Calu3 (cell line): Measurements from ENCODE around the gene KHDC1. TPM values are rescaled to one million over a fixed set of nuclear protein-coding genes. Genes with fewer than 3 reads are reported as not detected.
"Not testable (repeated sequence)": the region's sequence is repeated elsewhere in the genome, so short reads cannot be mapped to it uniquely, and the experiment has no call there.

Source experiments
- BruUV-seq: library from RNA; stranded (reverse); fragments of 400-500 nt; replicated peaks from 2 replicates; lab custom pipeline; 2021; lab: Mats Ljungman, UMichigan
- CTCF ChIA-PET: fragments of 300-600 bp; sonication (Branson Sonifier 250); formaldehyde crosslinking; loops from one replicate; lab custom pipeline; 2022; ENCODE audit warnings: antibody characterized with exemption; lab: Charles Lee
- DNase-seq: peaks from one replicate; pipeline ENCODE4 v3.0.0; 2022
- H3K27ac Mint-ChIP-seq: one replicate; pipeline ENCODE4 v1.8.0; 2022; ENCODE audit warnings: mixed read lengths; ENCODE audit not compliant: unreplicated experiment
- H3K27me3 Mint-ChIP-seq: one replicate; pipeline ENCODE4 v1.8.0; 2022; ENCODE audit warnings: mixed read lengths; ENCODE audit not compliant: unreplicated experiment
- H3K36me3 Mint-ChIP-seq: one replicate; pipeline ENCODE4 v1.8.0; 2022; ENCODE audit warnings: mild to moderate bottlenecking, moderate library complexity, mixed read lengths; ENCODE audit not compliant: insufficient read depth, unreplicated experiment
- H3K4me1 Mint-ChIP-seq: one replicate; pipeline ENCODE4 v1.8.0; 2022; ENCODE audit warnings: mild to moderate bottlenecking, low read depth, mixed read lengths; ENCODE audit not compliant: unreplicated experiment
- H3K4me3 Mint-ChIP-seq: one replicate; pipeline ENCODE4 v1.8.0; 2022; ENCODE audit warnings: mild to moderate bottlenecking, low read depth, moderate library complexity, mixed read lengths; ENCODE audit not compliant: unreplicated experiment
- H3K9me3 Mint-ChIP-seq: one replicate; pipeline ENCODE4 v1.8.0; 2022; ENCODE audit warnings: low read depth, mixed read lengths; ENCODE audit not compliant: unreplicated experiment
- intact Hi-C: fragments of 100-400 bp; cut with micrococcal nuclease; formaldehyde crosslinking; loops from one replicate; pipeline ENCODE4 v1.10.0; 2022; ENCODE audit not compliant: unreplicated experiment
- total RNA-seq: library from RNA; stranded (reverse); gene quantifications from 2 replicates; pipeline ENCODE4 v1.2.3, GENCODE V29; 2022
- TF ChIP-seq, protein P1 (sequence below): fragments of 200-600 bp; IDR thresholded peaks from one replicate; pipeline ENCODE4 v1.8.0; 2022; ENCODE audit warnings: antibody characterized with exemption; ENCODE audit not compliant: unreplicated experiment

KHDC1 gene
- total RNA-seq, 1 experiment from 2014 or later = 4.9 TPM

DNA sequence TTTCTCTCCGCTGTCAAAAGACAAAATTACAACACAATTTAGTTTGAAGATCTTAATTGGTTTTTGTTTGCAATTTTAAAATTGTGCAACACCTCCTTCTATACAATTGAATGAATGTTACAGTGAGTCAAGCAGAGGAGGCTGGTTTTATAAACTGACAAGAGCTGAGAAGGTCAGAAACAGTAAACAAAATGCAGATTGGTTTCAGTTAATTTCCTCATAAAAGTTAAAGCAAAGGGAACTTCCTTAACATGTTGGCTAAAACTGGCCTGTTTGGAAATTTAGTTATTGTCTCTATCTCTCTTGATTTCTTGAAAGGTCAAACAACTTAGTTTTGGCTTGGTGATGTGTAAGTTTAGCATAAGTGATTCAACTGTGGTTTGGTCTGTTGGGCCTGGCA lies 59.9 kb downstream of the KHDC1 start:
- Mint-ChIP-seq H3K27me3 (no peaks in the 10 kb centered on the region), H3K27ac (no peak overlapping the region), H3K4me3 (no peak overlapping the region), H3K36me3 (no peaks in the 10 kb centered on the region), H3K4me1 (no peaks in the 10 kb centered on the region), H3K9me3 (peaks cover 3% of the 10 kb centered on the region)
- intact Hi-C loops = no loop called here
- CTCF ChIA-PET = no interaction called here
- no TSS peak for BruUV-seq
- DNase-seq = no peak
- TF ChIP-seq, protein P1, sequence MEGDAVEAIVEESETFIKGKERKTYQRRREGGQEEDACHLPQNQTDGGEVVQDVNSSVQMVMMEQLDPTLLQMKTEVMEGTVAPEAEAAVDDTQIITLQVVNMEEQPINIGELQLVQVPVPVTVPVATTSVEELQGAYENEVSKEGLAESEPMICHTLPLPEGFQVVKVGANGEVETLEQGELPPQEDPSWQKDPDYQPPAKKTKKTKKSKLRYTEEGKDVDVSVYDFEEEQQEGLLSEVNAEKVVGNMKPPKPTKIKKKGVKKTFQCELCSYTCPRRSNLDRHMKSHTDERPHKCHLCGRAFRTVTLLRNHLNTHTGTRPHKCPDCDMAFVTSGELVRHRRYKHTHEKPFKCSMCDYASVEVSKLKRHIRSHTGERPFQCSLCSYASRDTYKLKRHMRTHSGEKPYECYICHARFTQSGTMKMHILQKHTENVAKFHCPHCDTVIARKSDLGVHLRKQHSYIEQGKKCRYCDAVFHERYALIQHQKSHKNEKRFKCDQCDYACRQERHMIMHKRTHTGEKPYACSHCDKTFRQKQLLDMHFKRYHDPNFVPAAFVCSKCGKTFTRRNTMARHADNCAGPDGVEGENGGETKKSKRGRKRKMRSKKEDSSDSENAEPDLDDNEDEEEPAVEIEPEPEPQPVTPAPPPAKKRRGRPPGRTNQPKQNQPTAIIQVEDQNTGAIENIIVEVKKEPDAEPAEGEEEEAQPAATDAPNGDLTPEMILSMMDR = no peak

DNA sequence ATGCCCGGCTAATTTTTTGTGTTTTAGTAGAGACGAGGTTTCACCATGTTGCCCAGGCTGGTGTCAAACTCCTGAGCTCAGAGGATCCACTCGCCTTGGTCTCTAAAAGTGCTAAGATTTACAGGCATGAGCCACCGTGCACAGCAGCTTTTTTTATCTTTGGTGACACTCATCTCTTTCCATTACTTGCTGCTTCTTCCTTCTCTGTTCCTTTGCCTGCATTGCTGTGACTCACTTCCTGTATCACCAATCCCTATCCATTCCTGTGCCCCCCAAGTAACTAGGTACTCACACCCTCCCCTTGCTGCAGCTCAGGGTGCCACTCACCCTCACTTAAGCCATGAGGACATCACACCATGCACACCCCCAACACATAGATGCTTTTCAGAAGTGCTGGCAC lies 62.3 kb downstream of the KHDC1 start:
- CTCF ChIA-PET = no interaction called here
- Mint-ChIP-seq H3K4me3 (no peak overlapping the region), H3K27me3 (no peaks in the 10 kb centered on the region), H3K27ac (no peak overlapping the region), H3K9me3 (no peaks in the 10 kb centered on the region), H3K36me3 (no peaks in the 10 kb centered on the region), H3K4me1 (no peaks in the 10 kb centered on the region)
- TF ChIP-seq, protein P1 = no peak
- intact Hi-C loops = no loop called here
- no TSS peak for BruUV-seq
- no peak for DNase-seq

DNA sequence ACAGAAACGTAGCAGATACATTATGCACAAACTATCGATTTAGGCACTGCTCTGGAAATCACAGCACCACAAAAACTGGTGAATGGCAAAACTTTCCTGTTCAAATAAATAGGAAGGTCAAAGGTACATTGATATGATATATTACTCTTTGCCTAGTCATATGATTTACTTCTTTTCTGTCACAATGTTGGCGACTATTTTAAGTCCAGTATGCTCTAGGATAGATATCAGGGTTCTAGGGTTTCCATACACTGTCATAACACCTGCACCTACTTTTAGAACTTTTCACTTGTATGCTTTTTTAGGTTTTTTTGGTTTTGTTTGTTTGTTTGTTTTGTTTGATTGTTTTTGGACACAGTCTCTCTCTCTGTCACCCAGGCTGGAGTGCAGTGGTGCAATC lies 62.7 kb downstream of the KHDC1 start:
- intact Hi-C loops = no loop called here
- Mint-ChIP-seq H3K27me3 (no peaks in the 10 kb centered on the region), H3K36me3 (no peaks in the 10 kb centered on the region), H3K27ac (no peak overlapping the region), H3K4me1 (no peaks in the 10 kb centered on the region), H3K4me3 (no peak overlapping the region), H3K9me3 (no peaks in the 10 kb centered on the region)
- CTCF ChIA-PET = no interaction called here
- no peak for DNase-seq
- BruUV-seq = no TSS peak
- TF ChIP-seq, protein P1 = no peak

DNA sequence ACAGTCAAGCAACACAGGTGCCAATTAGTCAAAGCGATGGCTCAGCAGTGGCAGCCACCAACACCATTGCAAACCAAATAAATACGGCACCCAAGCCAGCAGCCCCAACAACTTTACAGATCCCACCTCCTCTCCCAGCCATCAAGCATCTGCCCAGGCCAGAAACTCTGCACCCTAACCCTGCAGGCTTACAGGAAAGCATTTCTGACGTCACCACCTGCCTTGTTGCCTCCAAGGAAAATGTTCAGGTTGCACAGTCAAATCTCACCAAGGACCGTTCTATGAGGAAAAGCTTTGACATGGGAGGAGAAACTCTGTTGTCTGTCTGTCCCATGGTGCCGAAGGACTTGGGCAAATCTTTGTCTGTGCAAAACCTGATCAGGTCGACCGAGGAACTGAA lies 68.3 kb downstream of the KHDC1 start:
- BruUV-seq = no TSS peak
- CTCF ChIA-PET = no interaction called here
- intact Hi-C loops = no loop called here
- Mint-ChIP-seq H3K4me3 (no peak overlapping the region), H3K27me3 (no peaks in the 10 kb centered on the region), H3K27ac (no peak overlapping the region), H3K9me3 (no peaks in the 10 kb centered on the region), H3K36me3 (no peaks in the 10 kb centered on the region), H3K4me1 (no peaks in the 10 kb centered on the region)
- TF ChIP-seq, protein P1 = no peak
- no peak for DNase-seq

DNA sequence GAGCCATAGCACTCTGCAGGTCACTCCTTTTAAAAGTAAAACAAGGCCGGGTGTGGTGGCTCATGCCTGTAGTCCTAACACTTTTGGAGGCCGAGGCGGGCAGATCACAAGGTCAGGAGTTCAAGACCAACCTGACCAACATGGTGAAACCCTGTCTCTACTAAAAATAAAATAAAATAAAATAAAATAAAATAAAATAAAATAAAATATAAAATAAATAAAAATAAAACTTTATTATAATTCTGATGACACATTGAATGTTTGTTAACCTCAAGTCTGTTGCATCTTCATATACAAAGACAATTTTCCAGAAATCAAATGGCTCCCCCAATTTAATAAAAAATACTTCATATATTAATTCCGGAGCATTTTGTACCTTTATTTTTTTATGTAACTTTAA lies 69.7 kb downstream of the KHDC1 start:
- H3K36me3 Mint-ChIP-seq, DNase-seq, H3K9me3 Mint-ChIP-seq, H3K4me1 Mint-ChIP-seq, H3K27ac Mint-ChIP-seq, CTCF ChIA-PET, H3K27me3 Mint-ChIP-seq, H3K4me3 Mint-ChIP-seq, BruUV-seq, intact Hi-C loops: not testable (repeated sequence)

Other genes starting within 250 kb of the KHDC1 start
- not detected in 2 replicates for gene KHDC1L, start 37.7 kb downstream of the KHDC1 start, total RNA-seq
- gene DPPA5, start 91.1 kb upstream of the KHDC1 start, total RNA-seq = not detected in 2 replicates
- gene KHDC3L, start 99.5 kb upstream of the KHDC1 start, total RNA-seq = not detected in 2 replicates
- gene OOEP, start 106.7 kb upstream of the KHDC1 start, total RNA-seq = 7.0 and 7.1 TPM in 2 replicates
- gene DDX43, start 131.6 kb upstream of the KHDC1 start, total RNA-seq = 11.4 and 13.4 TPM in 2 replicates
- gene CGAS, start 189.1 kb upstream of the KHDC1 start, total RNA-seq = 31.2 and 35.0 TPM in 2 replicates
- gene MTO1, start 198.5 kb upstream of the KHDC1 start, total RNA-seq = 31.6 and 35.6 TPM in 2 replicates